Type B pancreatic cell (in vitro differentiated cells): ENCODE data around the gene PHYKPL. TPM values are rescaled to one million over a fixed set of nuclear protein-coding genes. Genes with fewer than 3 reads are reported as not detected.
"Not testable (repeated sequence)": the region's sequence is repeated elsewhere in the genome, so short reads cannot be mapped to it uniquely, and the experiment has no call there.

ENCODE experiments used
- DNase-seq: peaks from one replicate; pipeline ENCODE4 v3.0.0; 2021; ENCODE audit warnings: mixed read lengths; ENCODE audit not compliant: unreplicated experiment; ENCODE audit errors: extremely low spot score
- H3K27ac Mint-ChIP-seq: 2 replicates; pipeline ENCODE4 v1.8.0; 2021; ENCODE audit warnings: mild to moderate bottlenecking, mixed read lengths
- H3K27me3 Mint-ChIP-seq: 2 replicates; pipeline ENCODE4 v1.8.0; 2021; ENCODE audit warnings: mixed read lengths
- H3K36me3 Mint-ChIP-seq: 2 replicates; pipeline ENCODE4 v1.8.0; 2021; ENCODE audit warnings: mixed read lengths
- H3K4me1 Mint-ChIP-seq: one replicate; pipeline ENCODE4 v1.8.0; 2021; ENCODE audit warnings: mixed read lengths; ENCODE audit not compliant: unreplicated experiment
- H3K4me3 Mint-ChIP-seq: 2 replicates; pipeline ENCODE4 v1.8.0; 2021; ENCODE audit warnings: mild to moderate bottlenecking, mixed read lengths
- H3K9me3 Mint-ChIP-seq: 2 replicates; pipeline ENCODE4 v1.8.0; 2021; ENCODE audit warnings: mixed read lengths
- CTCF ChIP-seq: fragments of 200-600 bp; sonication (generic); conservative IDR thresholded peaks from 2 replicates; pipeline ENCODE4 v1.5.0; 2021; ENCODE audit warnings: antibody characterized with exemption, mild to moderate bottlenecking
- total RNA-seq: library from RNA; stranded (reverse); gene quantifications from 2 replicates; pipeline ENCODE4 v1.2.1, GENCODE V29; 2021; ENCODE audit warnings: low replicate concordance

Gene PHYKPL
- total RNA-seq, 1 donor from 2014 or later: 76.2 TPM

GRCh38 chr5:178240341-178240741, 7.7 kb upstream of the PHYKPL start:
- Mint-ChIP-seq H3K27me3 (peaks cover 3% of the 10 kb centered on the region), H3K4me1 (peaks cover 5% of the 10 kb centered on the region), H3K9me3 (no peaks in the 10 kb centered on the region), H3K27ac (no peak overlapping the region), H3K4me3 (no peak overlapping the region), H3K36me3 (no peaks in the 10 kb centered on the region)
- no peak for DNase-seq
- no peak for TF ChIP-seq CTCF

- H3K36me3 Mint-ChIP-seq, H3K27ac Mint-ChIP-seq, H3K4me3 Mint-ChIP-seq, H3K27me3 Mint-ChIP-seq, H3K9me3 Mint-ChIP-seq, H3K4me1 Mint-ChIP-seq, DNase-seq: not testable (repeated sequence)
Observed at GRCh38 chr5:178239626-178240301, 7.2 kb upstream of the PHYKPL start.

- Mint-ChIP-seq H3K4me3 (no peak overlapping the region), H3K27me3 (peaks cover 3% of the 10 kb centered on the region), H3K27ac (no peak overlapping the region), H3K9me3 (no peaks in the 10 kb centered on the region), H3K4me1 (peaks cover 10% of the 10 kb centered on the region), H3K36me3 (no peaks in the 10 kb centered on the region)
- TF ChIP-seq CTCF: no peak
- no peak for DNase-seq
Observed at GRCh38 chr5:178238711-178239592, 6.3 kb upstream of the PHYKPL start.

- H3K4me3 Mint-ChIP-seq: no peak overlapping the region
- TF ChIP-seq CTCF: no peak
Observed at GRCh38 chr5:178238313-178238635, 5.7 kb upstream of the PHYKPL start.

GRCh38 chr5:178237431-178238312, 5.1 kb upstream of the PHYKPL start:
- no peak for DNase-seq
- no peak for TF ChIP-seq CTCF
- peaks cover 3% of the 10 kb centered on the region for H3K27me3 Mint-ChIP-seq
- no peak overlapping the region for H3K4me3 Mint-ChIP-seq
- H3K9me3 Mint-ChIP-seq: no peaks in the 10 kb centered on the region
- no peaks in the 10 kb centered on the region for H3K36me3 Mint-ChIP-seq
- no peak overlapping the region for H3K27ac Mint-ChIP-seq
- H3K4me1 Mint-ChIP-seq: peaks cover 10% of the 10 kb centered on the region

More at GRCh38 chr5:178238313-178238635, 5.7 kb upstream of the PHYKPL start:
- H3K9me3 Mint-ChIP-seq: no peaks in the 10 kb centered on the region
- H3K27me3 Mint-ChIP-seq: peaks cover 3% of the 10 kb centered on the region
- no peak for DNase-seq
- H3K36me3 Mint-ChIP-seq: no peaks in the 10 kb centered on the region
- no peak overlapping the region for H3K27ac Mint-ChIP-seq
- peaks cover 10% of the 10 kb centered on the region for H3K4me1 Mint-ChIP-seq
